PFSK-1 (cell line): Measurements from ENCODE around the gene LYPD6B.

Experiments
- FOXP2 ChIP-seq: optimal IDR thresholded peaks from 2 replicates; pipeline ENCODE3; 2011; ENCODE audit warnings: borderline replicate concordance, control low read depth, inconsistent platforms; ENCODE audit not compliant: insufficient read depth; ENCODE audit errors: extremely low read length, extremely low read depth
- POLR2AphosphoS5 ChIP-seq: IDR thresholded peaks from 2 replicates; pipeline ENCODE4 v1.6.1; 2012; ENCODE audit warnings: low read depth, mild to moderate bottlenecking, control low read depth, low read length, moderate library complexity
- SIN3A ChIP-seq: IDR thresholded peaks from 2 replicates; pipeline ENCODE4 v1.6.1; 2012; ENCODE audit warnings: mild to moderate bottlenecking, low read length, moderate library complexity, borderline replicate concordance; ENCODE audit not compliant: insufficient read depth
- TAF1 ChIP-seq: IDR thresholded peaks from 2 replicates; pipeline ENCODE4 v1.6.1; 2012; ENCODE audit warnings: low read length, control low read depth, borderline replicate concordance; ENCODE audit not compliant: insufficient read depth
- TF ChIP-seq, protein P1 (sequence below), 2 experiments: IDR thresholded peaks; 2 replicates each; pipeline versions ENCODE4 v1.6.1 to v1.8.0; 2011 to 2012; ENCODE audit warnings: low read depth in 2 of 2, low read length in 2 of 2, control low read depth in 1 of 2, inconsistent platforms in 1 of 2, mild to moderate bottlenecking in 1 of 2, moderate library complexity in 1 of 2; ENCODE audit not compliant: insufficient read depth in 1 of 2

DNA sequence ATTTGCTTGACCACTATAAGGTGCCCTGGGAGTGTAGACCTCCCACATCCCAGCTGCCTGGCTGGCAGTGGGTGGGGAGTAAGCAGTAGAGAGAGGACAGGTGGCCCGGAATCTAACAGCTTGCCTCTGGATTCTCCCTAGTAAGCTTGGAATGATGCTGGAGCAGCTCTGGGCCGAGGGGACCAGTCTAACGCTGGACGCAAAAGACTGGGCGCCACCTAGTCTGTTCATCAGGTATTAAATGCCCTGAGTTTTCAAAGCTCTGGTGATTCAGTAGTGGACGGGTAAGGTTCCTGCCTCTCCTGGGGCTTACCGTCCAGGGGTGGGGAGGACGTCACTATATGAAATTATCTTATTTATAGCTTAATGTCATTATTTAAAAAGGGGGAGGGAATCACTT lies 648 bp upstream of the LYPD6B start:
- TF ChIP-seq, protein P1, sequence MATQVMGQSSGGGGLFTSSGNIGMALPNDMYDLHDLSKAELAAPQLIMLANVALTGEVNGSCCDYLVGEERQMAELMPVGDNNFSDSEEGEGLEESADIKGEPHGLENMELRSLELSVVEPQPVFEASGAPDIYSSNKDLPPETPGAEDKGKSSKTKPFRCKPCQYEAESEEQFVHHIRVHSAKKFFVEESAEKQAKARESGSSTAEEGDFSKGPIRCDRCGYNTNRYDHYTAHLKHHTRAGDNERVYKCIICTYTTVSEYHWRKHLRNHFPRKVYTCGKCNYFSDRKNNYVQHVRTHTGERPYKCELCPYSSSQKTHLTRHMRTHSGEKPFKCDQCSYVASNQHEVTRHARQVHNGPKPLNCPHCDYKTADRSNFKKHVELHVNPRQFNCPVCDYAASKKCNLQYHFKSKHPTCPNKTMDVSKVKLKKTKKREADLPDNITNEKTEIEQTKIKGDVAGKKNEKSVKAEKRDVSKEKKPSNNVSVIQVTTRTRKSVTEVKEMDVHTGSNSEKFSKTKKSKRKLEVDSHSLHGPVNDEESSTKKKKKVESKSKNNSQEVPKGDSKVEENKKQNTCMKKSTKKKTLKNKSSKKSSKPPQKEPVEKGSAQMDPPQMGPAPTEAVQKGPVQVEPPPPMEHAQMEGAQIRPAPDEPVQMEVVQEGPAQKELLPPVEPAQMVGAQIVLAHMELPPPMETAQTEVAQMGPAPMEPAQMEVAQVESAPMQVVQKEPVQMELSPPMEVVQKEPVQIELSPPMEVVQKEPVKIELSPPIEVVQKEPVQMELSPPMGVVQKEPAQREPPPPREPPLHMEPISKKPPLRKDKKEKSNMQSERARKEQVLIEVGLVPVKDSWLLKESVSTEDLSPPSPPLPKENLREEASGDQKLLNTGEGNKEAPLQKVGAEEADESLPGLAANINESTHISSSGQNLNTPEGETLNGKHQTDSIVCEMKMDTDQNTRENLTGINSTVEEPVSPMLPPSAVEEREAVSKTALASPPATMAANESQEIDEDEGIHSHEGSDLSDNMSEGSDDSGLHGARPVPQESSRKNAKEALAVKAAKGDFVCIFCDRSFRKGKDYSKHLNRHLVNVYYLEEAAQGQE (IDR thresholded peaks at IDR 0.05; ENCODE audit: insufficient read depth in 1 of 2, low read depth in 2 of 2, low read length in 2 of 2): no peak
- TF ChIP-seq POLR2AphosphoS5: no peak
- no peak for TF ChIP-seq SIN3A
- no peak for TF ChIP-seq FOXP2
- no peak for TF ChIP-seq TAF1
